Breast epithelium (tissue), 4 donors: ENCODE data around the gene LMCD1. TPM values are rescaled to one million over a fixed set of nuclear protein-coding genes. Genes with fewer than 3 reads are reported as not detected.
A peak's percentile ranks its signal among the peaks of the same experiment; 100 is the strongest.

Source experiments
- DNase-seq, 2 donors: peaks; one replicate each; pipeline ENCODE4 v3.0.0-alpha.2; 2019; ENCODE audit warnings: low spot score in 2 of 2
- H3K27ac ChIP-seq, 2 donors: fragments of 200-600 bp; sonication (generic) in 1 of 2; one replicate each; pipeline ENCODE4 v1.5.1; 2016 to 2019; ENCODE audit warnings: mild to moderate bottlenecking in 1 of 2
- H3K27me3 ChIP-seq, 2 donors: fragments of 200-600 bp; sonication (generic) in 1 of 2; one replicate each; pipeline versions ENCODE4 v1.5.1 to v1.6.0; 2017 to 2019; ENCODE audit warnings: control low read depth in 1 of 2, mild to moderate bottlenecking in 1 of 2
- H3K36me3 ChIP-seq: fragments of 200-600 bp; one replicate; pipeline ENCODE4 v1.5.1; 2019
- H3K4me1 ChIP-seq, 2 donors: fragments of 200-600 bp; sonication (generic); one replicate each; pipeline ENCODE4 v1.5.1; 2016 to 2019; ENCODE audit warnings: control low read depth in 1 of 2
- H3K4me3 ChIP-seq, 3 donors: fragments of 200-600 bp; sonication (generic); 1 replicate in 2 of 3; 2 replicates in 1 of 3; pipeline ENCODE4 v1.5.1; 2016 to 2019; ENCODE audit warnings: mild to moderate bottlenecking in 3 of 3, moderate library complexity in 2 of 3
- H3K9me3 ChIP-seq, 2 donors: fragments of 200-600 bp; sonication (generic) in 1 of 2; one replicate each; pipeline ENCODE4 v1.5.1; 2016 to 2019; ENCODE audit warnings: control low read depth in 1 of 2
- POLR2A ChIP-seq: fragments of 450-650 bp; IDR thresholded peaks from one replicate; pipeline ENCODE4 v1.6.1; 2016; ENCODE audit warnings: antibody characterized with exemption, mild to moderate bottlenecking, moderate library complexity
- POLR2AphosphoS5 ChIP-seq, 3 donors: sonication (generic); formaldehyde crosslinking; IDR thresholded peaks; one replicate each; pipeline ENCODE4 v1.6.1; 2017; ENCODE audit warnings: antibody characterized with exemption in 3 of 3
- intact Hi-C: fragments of 100-400 bp; cut with DNase I; formaldehyde crosslinking; loops from one replicate; pipeline ENCODE4 v1.15.1; 2023; ENCODE audit warnings: low total_unique reads
- total RNA-seq, 3 donors: library from RNA; depleted of rRNA; stranded (reverse); fragments of >200 nt; gene quantifications; one replicate each; pipeline ENCODE4 v1.1.0, GENCODE V29; 2016
- TF ChIP-seq, protein P1 (sequence below), 3 donors: fragments of 450-650 bp; IDR thresholded peaks; one replicate each; pipeline ENCODE4 v1.5.1; 2016 to 2017; ENCODE audit warnings: antibody characterized with exemption in 3 of 3, mild to moderate bottlenecking in 3 of 3, moderate library complexity in 3 of 3

The LMCD1 gene
- total RNA-seq, 3 donors from 2014 or later, result 53.0 to 228 (median 105) TPM

- Histone ChIP-seq H3K9me3 (no peaks in the 10 kb centered on the region), H3K27me3 (no peaks in the 10 kb centered on the region), H3K4me1 (peaks cover 4 to 9% of the 10 kb centered on the region in 2 donors), H3K27ac (no peak overlapping the region), H3K36me3 (no peaks in the 10 kb centered on the region), H3K4me3 (no peak overlapping the region)
- TF ChIP-seq POLR2A (no peak), POLR2AphosphoS5 (IDR thresholded peaks at IDR 0.05) (no peak)
- TF ChIP-seq, protein P1, sequence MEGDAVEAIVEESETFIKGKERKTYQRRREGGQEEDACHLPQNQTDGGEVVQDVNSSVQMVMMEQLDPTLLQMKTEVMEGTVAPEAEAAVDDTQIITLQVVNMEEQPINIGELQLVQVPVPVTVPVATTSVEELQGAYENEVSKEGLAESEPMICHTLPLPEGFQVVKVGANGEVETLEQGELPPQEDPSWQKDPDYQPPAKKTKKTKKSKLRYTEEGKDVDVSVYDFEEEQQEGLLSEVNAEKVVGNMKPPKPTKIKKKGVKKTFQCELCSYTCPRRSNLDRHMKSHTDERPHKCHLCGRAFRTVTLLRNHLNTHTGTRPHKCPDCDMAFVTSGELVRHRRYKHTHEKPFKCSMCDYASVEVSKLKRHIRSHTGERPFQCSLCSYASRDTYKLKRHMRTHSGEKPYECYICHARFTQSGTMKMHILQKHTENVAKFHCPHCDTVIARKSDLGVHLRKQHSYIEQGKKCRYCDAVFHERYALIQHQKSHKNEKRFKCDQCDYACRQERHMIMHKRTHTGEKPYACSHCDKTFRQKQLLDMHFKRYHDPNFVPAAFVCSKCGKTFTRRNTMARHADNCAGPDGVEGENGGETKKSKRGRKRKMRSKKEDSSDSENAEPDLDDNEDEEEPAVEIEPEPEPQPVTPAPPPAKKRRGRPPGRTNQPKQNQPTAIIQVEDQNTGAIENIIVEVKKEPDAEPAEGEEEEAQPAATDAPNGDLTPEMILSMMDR (IDR thresholded peaks at IDR 0.05), result no peak
- intact Hi-C loops, result no loop called here
- no peak for DNase-seq
Observed at GRCh38 chr3:8497582-8497981, 4.0 kb upstream of the LMCD1 start.

DNA sequence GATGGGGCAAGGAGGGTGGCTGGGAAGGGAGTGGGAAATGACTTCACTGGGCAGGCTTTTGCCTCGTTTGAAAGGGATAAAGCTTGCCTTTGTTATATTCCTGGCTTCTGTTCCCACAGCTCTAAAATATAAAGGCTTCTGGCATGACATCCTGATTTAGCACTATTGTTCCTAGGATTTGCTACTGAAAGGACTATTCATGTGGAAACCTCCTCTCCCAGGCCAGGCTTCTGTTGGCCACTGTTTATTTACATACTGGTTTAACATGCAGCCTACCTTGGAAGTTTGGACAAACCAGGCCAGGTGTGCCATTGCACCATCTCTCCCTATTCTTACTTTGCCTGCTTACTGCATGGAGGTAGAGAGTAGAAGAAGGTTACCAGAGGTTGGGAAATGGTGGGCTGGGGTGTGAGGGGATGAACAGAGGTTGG lies 2.4 kb upstream of the LMCD1 start:
- H3K4me3 ChIP-seq, result no peak overlapping the region
- no peaks in the 10 kb centered on the region for H3K9me3 ChIP-seq
- peak overlapping the region; percentile 86 to 93 for H3K27ac ChIP-seq
- no peaks in the 10 kb centered on the region for H3K27me3 ChIP-seq
- intact Hi-C loops, result no loop called here
- H3K36me3 ChIP-seq, result no peaks in the 10 kb centered on the region
- peaks cover 4 to 9% of the 10 kb centered on the region in 2 donors for H3K4me1 ChIP-seq
- TF ChIP-seq, protein P1 (IDR thresholded peaks at IDR 0.05), result no peak
- TF ChIP-seq POLR2A (no peak), POLR2AphosphoS5 (IDR thresholded peaks at IDR 0.05) (peak in 1 of 3 donors; percentile 38)
- peak in 1 of 2 donors; percentile 83 for DNase-seq

GRCh38 chr3:8500319-8500988 lies 1.2 kb upstream of the LMCD1 start:
- Histone ChIP-seq H3K27ac (peak overlapping the region; percentile 93 to 95), H3K4me1 (peaks cover 4 to 9% of the 10 kb centered on the region in 2 donors), H3K36me3 (no peaks in the 10 kb centered on the region), H3K4me3 (peak overlapping the region; percentile 49 to 75 (median 55)), H3K9me3 (no peaks in the 10 kb centered on the region), H3K27me3 (no peaks in the 10 kb centered on the region)
- DNase-seq, result peak in 1 of 2 donors; percentile 70
- intact Hi-C loops, result no loop called here
- TF ChIP-seq POLR2AphosphoS5 (IDR thresholded peaks at IDR 0.05), result peak in 1 of 3 donors; percentile 42
- TF ChIP-seq, protein P1 (IDR thresholded peaks at IDR 0.05), result no peak

GRCh38 chr3:8500989-8501370 lies 643 bp upstream of the LMCD1 start:
- no peak for TF ChIP-seq POLR2AphosphoS5 (IDR thresholded peaks at IDR 0.05)
- TF ChIP-seq, protein P1 (IDR thresholded peaks at IDR 0.05), result no peak
- Histone ChIP-seq H3K4me1 (peaks cover 4 to 9% of the 10 kb centered on the region in 2 donors), H3K27me3 (no peaks in the 10 kb centered on the region), H3K4me3 (peak overlapping the region; percentile 49 to 75 (median 55)), H3K9me3 (no peaks in the 10 kb centered on the region), H3K36me3 (no peaks in the 10 kb centered on the region), H3K27ac (peak overlapping the region; percentile 93 to 95)
- DNase-seq, result no peak
- intact Hi-C loops, result no loop called here

- Histone ChIP-seq H3K4me3 (peak overlapping the region; percentile 30 to 50 (median 35)), H3K4me1 (peaks cover 4 to 21% of the 10 kb centered on the region in 2 donors), H3K27ac (peak overlapping the region; percentile 83 to 88), H3K36me3 (no peaks in the 10 kb centered on the region), H3K27me3 (no peaks in the 10 kb centered on the region), H3K9me3 (no peaks in the 10 kb centered on the region)
- intact Hi-C loops, result no loop called here
- TF ChIP-seq POLR2A, result no peak
- TF ChIP-seq, protein P1 (IDR thresholded peaks at IDR 0.05), result no peak
- no peak for DNase-seq
Observed at GRCh38 chr3:8503461-8503860, 1.8 kb downstream of the LMCD1 start.
